SK-N-SH (cell line): ENCODE data around the gene ADK. TPM values are rescaled to one million over a fixed set of nuclear protein-coding genes. Genes with fewer than 3 reads are reported as not detected.
A peak's percentile ranks its signal among the peaks of the same experiment; 100 is the strongest.

Experiments
- CTCF ChIA-PET: fragments of 300-600, 350-600 bp; formaldehyde crosslinking; extraction: SDS; loops from one replicate; lab custom pipeline; 2021; lab: Yijun Ruan, JAX
- POLR2A ChIA-PET: fragments of 350-600 bp; sonication (Branson Sonifier 250); formaldehyde crosslinking; extraction: SDS; loops from one replicate; lab custom pipeline; 2020; ENCODE audit warnings: antibody characterized with exemption, inconsistent platforms; lab: Yijun Ruan, JAX
- DNase-seq: peaks from one replicate; pipeline ENCODE4 v3.0.0; 2012
- H2AFZ ChIP-seq: fragments of 200-600 bp; sonication (generic); 2 replicates; pipeline ENCODE4 v1.8.1; 2016; ENCODE audit warnings: antibody characterized with exemption, mild to moderate bottlenecking, low read depth
- H3F3A ChIP-seq: fragments of 200-600 bp; sonication (generic); replicated peaks from 2 replicates; pipeline ENCODE3; 2016; ENCODE audit warnings: antibody characterized with exemption, mild to moderate bottlenecking; ENCODE audit not compliant: insufficient read depth
- H3K27ac ChIP-seq, 2 experiments: fragments of 200-500 bp in 1 of 2; fragments of 200-600 bp in 1 of 2; sonication (Bioruptor generic) in 1 of 2; sonication (generic), shearing (Covaris generic) in 1 of 2; 2 replicates each; pipeline versions ENCODE4 v1.5.1 to v1.6.1; 2014 to 2016; ENCODE audit warnings: low read depth in 2 of 2, inconsistent platforms in 1 of 2, low read length in 1 of 2, mild to moderate bottlenecking in 1 of 2, mixed read lengths in 1 of 2
- H3K27me3 ChIP-seq: fragments of 200-600 bp; sonication (generic), shearing (Covaris generic); 2 replicates; pipeline ENCODE4 v1.6.1; 2016; ENCODE audit warnings: mixed run types; ENCODE audit not compliant: insufficient read depth
- H3K36me3 ChIP-seq, 2 experiments: fragments of 200-500 bp in 1 of 2; fragments of 200-600 bp in 1 of 2; sonication (Bioruptor generic) in 1 of 2; sonication (generic) in 1 of 2; replicated peaks in 1 of 2; 2 replicates each; pipeline versions ENCODE3 to v1.5.1; 2014 to 2016; ENCODE audit warnings: low read length in 1 of 2, mild to moderate bottlenecking in 1 of 2; ENCODE audit not compliant: insufficient read depth in 2 of 2, control insufficient read depth in 1 of 2
- H3K4me1 ChIP-seq, 2 experiments: fragments of 200-500 bp in 1 of 2; fragments of 200-600 bp in 1 of 2; sonication (Bioruptor generic) in 1 of 2; sonication (generic), shearing (Covaris generic) in 1 of 2; 2 replicates each; pipeline versions ENCODE4 v1.5.1 to v1.6.1; 2014 to 2016; ENCODE audit warnings: low read depth in 1 of 2, low read length in 1 of 2, mixed run types in 1 of 2; ENCODE audit not compliant: insufficient read depth in 2 of 2, control insufficient read depth in 1 of 2
- H3K4me2 ChIP-seq: fragments of 200-600 bp; sonication (generic), shearing (Covaris generic); 2 replicates; pipeline ENCODE4 v1.6.1; 2017; ENCODE audit warnings: mixed run types
- H3K4me3 ChIP-seq, 2 experiments: fragments of 200-500 bp in 1 of 2; fragments of 200-600 bp in 1 of 2; sonication (Bioruptor generic) in 1 of 2; sonication (generic), shearing (Covaris generic) in 1 of 2; 2 replicates each; pipeline versions ENCODE4 v1.5.1 to v1.8.1; 2014 to 2016; ENCODE audit warnings: low read depth in 2 of 2, inconsistent platforms in 1 of 2, low read length in 1 of 2, mild to moderate bottlenecking in 1 of 2, mixed read lengths in 1 of 2, moderate library complexity in 1 of 2
- H3K79me2 ChIP-seq: fragments of 200-600 bp; sonication (generic); 2 replicates; pipeline ENCODE4 v1.8.1; 2017; ENCODE audit warnings: mild to moderate bottlenecking; ENCODE audit not compliant: insufficient read depth
- H3K9ac ChIP-seq: fragments of 200-600 bp; sonication (generic); 2 replicates; pipeline ENCODE4 v1.6.1; 2017; ENCODE audit warnings: mixed run types
- H3K9me2 ChIP-seq: fragments of 200-600 bp; sonication (generic); 2 replicates; pipeline ENCODE4 v1.6.1; 2017; ENCODE audit warnings: mixed run types
- H3K9me3 ChIP-seq: fragments of 200-600 bp; sonication (generic); 2 replicates; pipeline ENCODE4 v1.6.1; 2017; ENCODE audit warnings: mixed run types, mild to moderate bottlenecking, moderate library complexity
- H4K20me1 ChIP-seq: fragments of 200-600 bp; sonication (generic); 2 replicates; pipeline ENCODE4 v1.6.1; 2017; ENCODE audit warnings: mild to moderate bottlenecking, mixed run types; ENCODE audit not compliant: insufficient read depth
- EP300 ChIP-seq, 2 experiments: IDR thresholded peaks; 2 replicates each; pipeline versions ENCODE4 v1.4.0 to v1.6.1; 2012; ENCODE audit warnings: borderline replicate concordance in 1 of 2, low read depth in 1 of 2, low read length in 1 of 2
- FOXM1 ChIP-seq: IDR thresholded peaks from 2 replicates; pipeline ENCODE4 v1.4.0; 2012; ENCODE audit warnings: low read depth, mild to moderate bottlenecking
- GABPA ChIP-seq: IDR thresholded peaks from 2 replicates; pipeline ENCODE4 v1.4.0; 2012; ENCODE audit warnings: low read depth, mild to moderate bottlenecking
- NRF1 ChIP-seq: IDR thresholded peaks from 2 replicates; pipeline ENCODE4 v1.6.1; 2012; ENCODE audit warnings: low read depth, mild to moderate bottlenecking, low read length
- RAD21 ChIP-seq: IDR thresholded peaks from 2 replicates; pipeline ENCODE4 v1.6.1; 2012; ENCODE audit warnings: mild to moderate bottlenecking, low read length
- RXRA ChIP-seq: IDR thresholded peaks from 2 replicates; pipeline ENCODE4 v1.4.0; 2012; ENCODE audit warnings: low read depth, mild to moderate bottlenecking, borderline replicate concordance
- TEAD4 ChIP-seq: IDR thresholded peaks from 2 replicates; pipeline ENCODE4 v1.4.0; 2012; ENCODE audit warnings: mild to moderate bottlenecking, borderline replicate concordance; ENCODE audit not compliant: insufficient read depth
- WGBS: methylation state at CpG from one replicate; pipeline ENCODE4 v1.1.6; 2017; ENCODE audit warnings: low lambda C conversion rate; 5-methylcytosine and 5-hydroxymethylcytosine counted together
- polyA plus RNA-seq, 3 experiments: library from polyadenylated mRNA; depleted of rRNA; stranded (reverse); fragments of >200 nt; gene quantifications; 2 replicates each; pipeline ENCODE4 v1.2.3, GENCODE V29; 2012
- TF ChIP-seq, protein P1 (sequence below): fragments of 150-350 bp; IDR thresholded peaks from 2 replicates; pipeline ENCODE4 v1.6.1; 2016; ENCODE audit warnings: mild to moderate bottlenecking, low read depth, low read length
- TF ChIP-seq, protein P2 (sequence below): IDR thresholded peaks from 2 replicates; pipeline ENCODE4 v1.4.0; 2012; ENCODE audit warnings: low read depth
- TF ChIP-seq, protein P3 (sequence below): IDR thresholded peaks from 2 replicates; pipeline ENCODE4 v1.4.0; 2012; ENCODE audit warnings: low read depth, borderline replicate concordance

Gene ADK
- polyA plus RNA-seq, 1 of the 3 experiments (the other 2 are of a cell fraction): 25.1 TPM

DNA sequence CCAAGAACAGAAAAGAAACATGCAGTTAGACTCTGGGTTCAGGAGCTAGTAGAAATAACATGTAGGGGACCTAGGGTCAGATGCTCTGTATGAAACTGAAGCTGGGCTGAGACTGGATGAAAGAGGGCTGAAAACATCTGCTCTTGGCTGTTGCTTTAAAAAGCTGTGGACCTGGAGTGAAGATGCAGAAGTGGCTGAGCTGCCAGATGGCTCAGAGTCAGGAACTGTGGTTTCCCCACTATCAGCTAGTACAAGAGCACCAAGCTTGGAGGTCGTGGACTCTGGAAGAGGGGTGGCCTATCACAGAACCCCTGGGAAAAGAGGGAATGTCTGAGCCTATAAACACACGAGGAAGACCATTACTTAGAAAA is 5.9 kb downstream of the ADK start:
- no peaks in the 10 kb centered on the region for H3K9me2 ChIP-seq
- no peaks in the 10 kb centered on the region for H3K27me3 ChIP-seq
- TF ChIP-seq, protein P1, sequence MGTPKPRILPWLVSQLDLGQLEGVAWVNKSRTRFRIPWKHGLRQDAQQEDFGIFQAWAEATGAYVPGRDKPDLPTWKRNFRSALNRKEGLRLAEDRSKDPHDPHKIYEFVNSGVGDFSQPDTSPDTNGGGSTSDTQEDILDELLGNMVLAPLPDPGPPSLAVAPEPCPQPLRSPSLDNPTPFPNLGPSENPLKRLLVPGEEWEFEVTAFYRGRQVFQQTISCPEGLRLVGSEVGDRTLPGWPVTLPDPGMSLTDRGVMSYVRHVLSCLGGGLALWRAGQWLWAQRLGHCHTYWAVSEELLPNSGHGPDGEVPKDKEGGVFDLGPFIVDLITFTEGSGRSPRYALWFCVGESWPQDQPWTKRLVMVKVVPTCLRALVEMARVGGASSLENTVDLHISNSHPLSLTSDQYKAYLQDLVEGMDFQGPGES: no peak
- TF ChIP-seq FOXM1: no peak
- no peak for TF ChIP-seq GABPA
- TF ChIP-seq NRF1: no peak
- POLR2A ChIA-PET: no interaction called here
- no peaks in the 10 kb centered on the region for H3K9me3 ChIP-seq
- no peak overlapping the region for H2AFZ ChIP-seq
- no peak overlapping the region for H3K9ac ChIP-seq
- peak; percentile 31 for DNase-seq
- H3K4me3 ChIP-seq: no peak overlapping the region
- H3K36me3 ChIP-seq: no peaks in the 10 kb centered on the region
- no peaks in the 10 kb centered on the region for H4K20me1 ChIP-seq
- CTCF ChIA-PET: interaction anchor here (0.7 to 1.4 kb wide), 2 partner anchors 10 to 304 kb away, joined by 4 read pairs; no protein-coding TSS in a partner anchor
- 67% methylated on average over 2 of the region's 2 CpGs for WGBS
- H3K27ac ChIP-seq: peak overlapping the region in 1 of 2 experiments; percentile 41; a peak in 1 of 4 replicates
- peaks cover 24% of the 10 kb centered on the region for H3K79me2 ChIP-seq
- peaks cover 1% of the 10 kb centered on the region for H3F3A ChIP-seq
- H3K4me1 ChIP-seq: peaks cover 5 to 6% of the 10 kb centered on the region in 2 experiments; a peak in 3 of 4 replicates
- H3K4me2 ChIP-seq: no peak overlapping the region

DNA sequence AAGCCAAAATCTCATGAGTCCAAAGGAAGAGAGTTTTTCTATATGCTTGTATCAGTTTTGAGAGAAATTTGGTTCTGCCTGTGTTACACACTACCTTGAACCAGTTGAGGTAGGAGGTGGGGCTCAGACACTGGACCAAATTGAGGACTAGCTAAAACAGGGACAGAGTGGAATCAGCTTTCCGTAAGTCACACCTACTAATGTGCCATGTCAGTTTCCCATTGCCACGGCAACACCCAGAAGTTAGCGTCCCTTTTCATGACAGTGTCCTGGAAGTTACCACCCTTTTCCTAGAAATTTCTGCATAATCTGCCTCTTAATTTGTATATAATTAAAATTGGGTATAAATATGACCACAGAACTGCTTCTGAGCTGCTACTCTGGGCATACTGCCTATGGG is 9.0 kb downstream of the ADK start:
- TF ChIP-seq RAD21 (no peak), GABPA (no peak), FOXM1 (no peak), EP300 (IDR thresholded peaks at IDR 0.05; ENCODE audit: borderline replicate concordance in 1 of 2, low read depth in 1 of 2, low read length in 1 of 2) (no peak), TEAD4 (no peak), RXRA (no peak)
- TF ChIP-seq, protein P1: no peak
- TF ChIP-seq, protein P2, sequence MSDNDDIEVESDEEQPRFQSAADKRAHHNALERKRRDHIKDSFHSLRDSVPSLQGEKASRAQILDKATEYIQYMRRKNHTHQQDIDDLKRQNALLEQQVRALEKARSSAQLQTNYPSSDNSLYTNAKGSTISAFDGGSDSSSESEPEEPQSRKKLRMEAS: no peak
- TF ChIP-seq, protein P3, sequence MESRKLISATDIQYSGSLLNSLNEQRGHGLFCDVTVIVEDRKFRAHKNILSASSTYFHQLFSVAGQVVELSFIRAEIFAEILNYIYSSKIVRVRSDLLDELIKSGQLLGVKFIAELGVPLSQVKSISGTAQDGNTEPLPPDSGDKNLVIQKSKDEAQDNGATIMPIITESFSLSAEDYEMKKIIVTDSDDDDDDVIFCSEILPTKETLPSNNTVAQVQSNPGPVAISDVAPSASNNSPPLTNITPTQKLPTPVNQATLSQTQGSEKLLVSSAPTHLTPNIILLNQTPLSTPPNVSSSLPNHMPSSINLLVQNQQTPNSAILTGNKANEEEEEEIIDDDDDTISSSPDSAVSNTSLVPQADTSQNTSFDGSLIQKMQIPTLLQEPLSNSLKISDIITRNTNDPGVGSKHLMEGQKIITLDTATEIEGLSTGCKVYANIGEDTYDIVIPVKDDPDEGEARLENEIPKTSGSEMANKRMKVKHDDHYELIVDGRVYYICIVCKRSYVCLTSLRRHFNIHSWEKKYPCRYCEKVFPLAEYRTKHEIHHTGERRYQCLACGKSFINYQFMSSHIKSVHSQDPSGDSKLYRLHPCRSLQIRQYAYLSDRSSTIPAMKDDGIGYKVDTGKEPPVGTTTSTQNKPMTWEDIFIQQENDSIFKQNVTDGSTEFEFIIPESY: no peak
- H3K9me2 ChIP-seq: no peaks in the 10 kb centered on the region
- no peaks in the 10 kb centered on the region for H4K20me1 ChIP-seq
- no peaks in the 10 kb centered on the region for H3K36me3 ChIP-seq
- no peak overlapping the region for H3K9ac ChIP-seq
- H3K27ac ChIP-seq: no peak overlapping the region
- WGBS: 100% methylated on average over 3 of the region's 3 CpGs
- H3K27me3 ChIP-seq: no peaks in the 10 kb centered on the region
- peaks cover 14% of the 10 kb centered on the region for H3K79me2 ChIP-seq
- no peak overlapping the region for H3K4me2 ChIP-seq
- peaks cover 16% of the 10 kb centered on the region for H3F3A ChIP-seq
- H2AFZ ChIP-seq: no peak overlapping the region
- ChIA-PET CTCF (interaction anchor here (1.2 kb wide), 1 partner anchor 11 kb away, joined by 3 read pairs; no protein-coding TSS in a partner anchor), POLR2A (no interaction called here)
- H3K4me3 ChIP-seq: no peak overlapping the region
- DNase-seq: no peak
- peaks cover 3 to 11% of the 10 kb centered on the region in 2 experiments; a peak in 3 of 4 replicates for H3K4me1 ChIP-seq
- H3K9me3 ChIP-seq: no peaks in the 10 kb centered on the region
